ENCODE measurements around the gene SLC24A2.

SLC24A2 gene

DNA sequence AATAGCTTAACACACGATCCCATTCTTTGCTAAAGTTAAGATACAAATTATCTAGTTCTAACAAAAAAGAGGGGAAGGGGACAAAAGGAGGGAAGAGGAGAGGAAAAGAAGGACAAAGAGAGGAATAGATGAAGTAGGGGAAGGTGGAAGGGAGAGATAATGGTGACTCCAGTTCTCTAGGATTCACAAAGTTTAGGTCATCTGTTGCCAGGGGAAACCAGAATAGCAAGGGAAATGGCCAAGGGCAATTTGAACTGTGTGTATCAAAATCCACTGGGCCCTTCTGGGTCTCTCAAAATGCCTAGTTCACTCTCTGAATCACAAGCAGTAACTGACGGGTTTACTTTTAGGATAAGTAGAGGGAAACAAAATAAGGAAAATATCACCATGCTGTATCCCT is 7.6 kb downstream of the SLC24A2 start:
- TF ChIP-seq BACH2 (CRISPR knock-in tag; IDR thresholded peaks at IDR 0.05; ENCODE audit: borderline replicate concordance): no peak
- TF ChIP-seq ESRRG (CRISPR knock-in tag; IDR thresholded peaks at IDR 0.05): no peak
- no peak for TF ChIP-seq TCF4 (CRISPR knock-in tag; IDR thresholded peaks at IDR 0.05; ENCODE audit: borderline replicate concordance)
- no peak for TF ChIP-seq ARNTL (CRISPR knock-in tag; IDR thresholded peaks at IDR 0.05; ENCODE audit: borderline replicate concordance, low read depth)
- TF ChIP-seq TOX (CRISPR knock-in tag; IDR thresholded peaks at IDR 0.05; ENCODE audit: borderline replicate concordance): no peak
- TF ChIP-seq, protein P1, sequence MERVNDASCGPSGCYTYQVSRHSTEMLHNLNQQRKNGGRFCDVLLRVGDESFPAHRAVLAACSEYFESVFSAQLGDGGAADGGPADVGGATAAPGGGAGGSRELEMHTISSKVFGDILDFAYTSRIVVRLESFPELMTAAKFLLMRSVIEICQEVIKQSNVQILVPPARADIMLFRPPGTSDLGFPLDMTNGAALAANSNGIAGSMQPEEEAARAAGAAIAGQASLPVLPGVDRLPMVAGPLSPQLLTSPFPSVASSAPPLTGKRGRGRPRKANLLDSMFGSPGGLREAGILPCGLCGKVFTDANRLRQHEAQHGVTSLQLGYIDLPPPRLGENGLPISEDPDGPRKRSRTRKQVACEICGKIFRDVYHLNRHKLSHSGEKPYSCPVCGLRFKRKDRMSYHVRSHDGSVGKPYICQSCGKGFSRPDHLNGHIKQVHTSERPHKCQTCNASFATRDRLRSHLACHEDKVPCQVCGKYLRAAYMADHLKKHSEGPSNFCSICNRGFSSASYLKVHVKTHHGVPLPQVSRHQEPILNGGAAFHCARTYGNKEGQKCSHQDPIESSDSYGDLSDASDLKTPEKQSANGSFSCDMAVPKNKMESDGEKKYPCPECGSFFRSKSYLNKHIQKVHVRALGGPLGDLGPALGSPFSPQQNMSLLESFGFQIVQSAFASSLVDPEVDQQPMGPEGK (CRISPR knock-in tag; IDR thresholded peaks at IDR 0.05; ENCODE audit: borderline replicate concordance): no peak
- TF ChIP-seq, protein P2, sequence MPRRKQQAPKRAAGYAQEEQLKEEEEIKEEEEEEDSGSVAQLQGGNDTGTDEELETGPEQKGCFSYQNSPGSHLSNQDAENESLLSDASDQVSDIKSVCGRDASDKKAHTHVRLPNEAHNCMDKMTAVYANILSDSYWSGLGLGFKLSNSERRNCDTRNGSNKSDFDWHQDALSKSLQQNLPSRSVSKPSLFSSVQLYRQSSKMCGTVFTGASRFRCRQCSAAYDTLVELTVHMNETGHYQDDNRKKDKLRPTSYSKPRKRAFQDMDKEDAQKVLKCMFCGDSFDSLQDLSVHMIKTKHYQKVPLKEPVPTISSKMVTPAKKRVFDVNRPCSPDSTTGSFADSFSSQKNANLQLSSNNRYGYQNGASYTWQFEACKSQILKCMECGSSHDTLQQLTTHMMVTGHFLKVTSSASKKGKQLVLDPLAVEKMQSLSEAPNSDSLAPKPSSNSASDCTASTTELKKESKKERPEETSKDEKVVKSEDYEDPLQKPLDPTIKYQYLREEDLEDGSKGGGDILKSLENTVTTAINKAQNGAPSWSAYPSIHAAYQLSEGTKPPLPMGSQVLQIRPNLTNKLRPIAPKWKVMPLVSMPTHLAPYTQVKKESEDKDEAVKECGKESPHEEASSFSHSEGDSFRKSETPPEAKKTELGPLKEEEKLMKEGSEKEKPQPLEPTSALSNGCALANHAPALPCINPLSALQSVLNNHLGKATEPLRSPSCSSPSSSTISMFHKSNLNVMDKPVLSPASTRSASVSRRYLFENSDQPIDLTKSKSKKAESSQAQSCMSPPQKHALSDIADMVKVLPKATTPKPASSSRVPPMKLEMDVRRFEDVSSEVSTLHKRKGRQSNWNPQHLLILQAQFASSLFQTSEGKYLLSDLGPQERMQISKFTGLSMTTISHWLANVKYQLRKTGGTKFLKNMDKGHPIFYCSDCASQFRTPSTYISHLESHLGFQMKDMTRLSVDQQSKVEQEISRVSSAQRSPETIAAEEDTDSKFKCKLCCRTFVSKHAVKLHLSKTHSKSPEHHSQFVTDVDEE (CRISPR knock-in tag; IDR thresholded peaks at IDR 0.05): no peak
- no peak for TF ChIP-seq PPARA (CRISPR knock-in tag; IDR thresholded peaks at IDR 0.05; ENCODE audit: borderline replicate concordance)
- no peak for TF ChIP-seq SNAI2 (CRISPR knock-in tag; IDR thresholded peaks at IDR 0.05)
- no peak for TF ChIP-seq ZFP3 (CRISPR knock-in tag; IDR thresholded peaks at IDR 0.05)
- no peak for TF ChIP-seq GLIS3 (CRISPR knock-in tag; IDR thresholded peaks at IDR 0.05)
- TF ChIP-seq, protein P3, sequence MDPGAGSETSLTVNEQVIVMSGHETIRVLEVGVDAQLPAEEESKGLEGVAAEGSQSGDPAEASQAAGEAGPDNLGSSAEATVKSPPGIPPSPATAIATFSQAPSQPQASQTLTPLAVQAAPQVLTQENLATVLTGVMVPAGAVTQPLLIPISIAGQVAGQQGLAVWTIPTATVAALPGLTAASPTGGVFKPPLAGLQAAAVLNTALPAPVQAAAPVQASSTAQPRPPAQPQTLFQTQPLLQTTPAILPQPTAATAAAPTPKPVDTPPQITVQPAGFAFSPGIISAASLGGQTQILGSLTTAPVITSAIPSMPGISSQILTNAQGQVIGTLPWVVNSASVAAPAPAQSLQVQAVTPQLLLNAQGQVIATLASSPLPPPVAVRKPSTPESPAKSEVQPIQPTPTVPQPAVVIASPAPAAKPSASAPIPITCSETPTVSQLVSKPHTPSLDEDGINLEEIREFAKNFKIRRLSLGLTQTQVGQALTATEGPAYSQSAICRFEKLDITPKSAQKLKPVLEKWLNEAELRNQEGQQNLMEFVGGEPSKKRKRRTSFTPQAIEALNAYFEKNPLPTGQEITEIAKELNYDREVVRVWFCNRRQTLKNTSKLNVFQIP (CRISPR knock-in tag; IDR thresholded peaks at IDR 0.05; ENCODE audit: borderline replicate concordance, low read depth): no peak
- no peak for TF ChIP-seq ZNF565 (CRISPR knock-in tag; conservative IDR thresholded peaks at IDR 0.05; ENCODE audit: low read depth)
- TF ChIP-seq ZFP30 (CRISPR knock-in tag; IDR thresholded peaks at IDR 0.05): no peak
- TF ChIP-seq RARB (CRISPR knock-in tag; IDR thresholded peaks at IDR 0.05): no peak
- TF ChIP-seq OSR1 (CRISPR knock-in tag; IDR thresholded peaks at IDR 0.05): no peak
- no peak for TF ChIP-seq ZNF8 (CRISPR knock-in tag; IDR thresholded peaks at IDR 0.05)
- no peak for TF ChIP-seq CSDC2 (CRISPR knock-in tag; IDR thresholded peaks at IDR 0.05)
- TF ChIP-seq, protein P4, sequence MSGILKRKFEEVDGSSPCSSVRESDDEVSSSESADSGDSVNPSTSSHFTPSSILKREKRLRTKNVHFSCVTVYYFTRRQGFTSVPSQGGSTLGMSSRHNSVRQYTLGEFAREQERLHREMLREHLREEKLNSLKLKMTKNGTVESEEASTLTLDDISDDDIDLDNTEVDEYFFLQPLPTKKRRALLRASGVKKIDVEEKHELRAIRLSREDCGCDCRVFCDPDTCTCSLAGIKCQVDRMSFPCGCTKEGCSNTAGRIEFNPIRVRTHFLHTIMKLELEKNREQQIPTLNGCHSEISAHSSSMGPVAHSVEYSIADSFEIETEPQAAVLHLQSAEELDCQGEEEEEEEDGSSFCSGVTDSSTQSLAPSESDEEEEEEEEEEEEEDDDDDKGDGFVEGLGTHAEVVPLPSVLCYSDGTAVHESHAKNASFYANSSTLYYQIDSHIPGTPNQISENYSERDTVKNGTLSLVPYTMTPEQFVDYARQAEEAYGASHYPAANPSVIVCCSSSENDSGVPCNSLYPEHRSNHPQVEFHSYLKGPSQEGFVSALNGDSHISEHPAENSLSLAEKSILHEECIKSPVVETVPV (CRISPR knock-in tag; IDR thresholded peaks at IDR 0.05): no peak
- TF ChIP-seq ISL1 (CRISPR knock-in tag; IDR thresholded peaks at IDR 0.05): no peak
- no peak for ATAC-seq

DNA sequence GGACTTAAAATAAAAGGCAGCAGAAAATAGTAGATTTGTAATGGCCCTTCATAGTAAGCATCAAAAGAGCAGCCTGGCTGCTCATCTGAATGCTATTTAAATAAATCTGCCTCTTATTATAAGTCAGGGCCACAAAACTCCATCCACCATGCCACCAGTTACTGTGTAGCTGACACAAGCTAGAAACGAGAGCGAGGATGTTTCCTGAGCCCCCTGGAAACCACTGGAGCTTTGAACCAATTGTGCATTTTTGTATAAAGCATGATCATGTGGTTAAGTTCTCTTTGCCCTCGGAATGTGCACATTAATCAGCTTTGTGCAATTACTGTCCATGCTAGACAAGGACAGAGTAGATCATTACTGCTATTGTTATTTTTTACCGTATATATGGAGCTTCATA is 17.4 kb downstream of the SLC24A2 start:
- no peak for ATAC-seq
- TF ChIP-seq ZNF8 (CRISPR knock-in tag; IDR thresholded peaks at IDR 0.05): no peak
- TF ChIP-seq ZNF70 (CRISPR knock-in tag; IDR thresholded peaks at IDR 0.05): no peak
- TF ChIP-seq ZC3H10 (CRISPR knock-in tag; IDR thresholded peaks at IDR 0.05): no peak
- no peak for TF ChIP-seq PPARA (CRISPR knock-in tag; IDR thresholded peaks at IDR 0.05; ENCODE audit: borderline replicate concordance)
- TF ChIP-seq, protein P4 (CRISPR knock-in tag; IDR thresholded peaks at IDR 0.05): no peak
- no peak for TF ChIP-seq ISL1 (CRISPR knock-in tag; IDR thresholded peaks at IDR 0.05)
- no peak for TF ChIP-seq ESRRG (CRISPR knock-in tag; IDR thresholded peaks at IDR 0.05)
- no peak for TF ChIP-seq ZNF565 (CRISPR knock-in tag; conservative IDR thresholded peaks at IDR 0.05; ENCODE audit: low read depth)
- TF ChIP-seq ZFP30 (CRISPR knock-in tag; IDR thresholded peaks at IDR 0.05): no peak
- no peak for TF ChIP-seq GLIS3 (CRISPR knock-in tag; IDR thresholded peaks at IDR 0.05)
- TF ChIP-seq TCF4 (CRISPR knock-in tag; IDR thresholded peaks at IDR 0.05; ENCODE audit: borderline replicate concordance): no peak
- TF ChIP-seq TOX (CRISPR knock-in tag; IDR thresholded peaks at IDR 0.05; ENCODE audit: borderline replicate concordance): no peak
- TF ChIP-seq, protein P5, sequence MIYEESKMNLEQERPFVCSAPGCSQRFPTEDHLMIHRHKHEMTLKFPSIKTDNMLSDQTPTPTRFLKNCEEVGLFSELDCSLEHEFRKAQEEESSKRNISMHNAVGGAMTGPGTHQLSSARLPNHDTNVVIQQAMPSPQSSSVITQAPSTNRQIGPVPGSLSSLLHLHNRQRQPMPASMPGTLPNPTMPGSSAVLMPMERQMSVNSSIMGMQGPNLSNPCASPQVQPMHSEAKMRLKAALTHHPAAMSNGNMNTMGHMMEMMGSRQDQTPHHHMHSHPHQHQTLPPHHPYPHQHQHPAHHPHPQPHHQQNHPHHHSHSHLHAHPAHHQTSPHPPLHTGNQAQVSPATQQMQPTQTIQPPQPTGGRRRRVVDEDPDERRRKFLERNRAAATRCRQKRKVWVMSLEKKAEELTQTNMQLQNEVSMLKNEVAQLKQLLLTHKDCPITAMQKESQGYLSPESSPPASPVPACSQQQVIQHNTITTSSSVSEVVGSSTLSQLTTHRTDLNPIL (CRISPR knock-in tag; IDR thresholded peaks at IDR 0.05; ENCODE audit: low read depth): no peak
- TF ChIP-seq BACH2 (CRISPR knock-in tag; IDR thresholded peaks at IDR 0.05; ENCODE audit: borderline replicate concordance): no peak
- TF ChIP-seq, protein P3 (CRISPR knock-in tag; IDR thresholded peaks at IDR 0.05; ENCODE audit: borderline replicate concordance, low read depth): no peak
- no peak for TF ChIP-seq CSDC2 (CRISPR knock-in tag; IDR thresholded peaks at IDR 0.05)
- TF ChIP-seq, protein P1 (CRISPR knock-in tag; IDR thresholded peaks at IDR 0.05; ENCODE audit: borderline replicate concordance): no peak
